Thoracic aorta (tissue), 2 donors: ENCODE measurements around the gene NHS. TPM values are rescaled to one million over a fixed set of nuclear protein-coding genes. Genes with fewer than 3 reads are reported as not detected.

Source experiments
- ATAC-seq: fragments of 150-250 bp; one replicate; pipeline ENCODE4 v1.8.0; 2017; ENCODE audit warnings: low read depth; ENCODE audit not compliant: insufficient number of reproducible peaks, low FRiP score
- DNase-seq: peaks from one replicate; pipeline ENCODE4 v3.0.0-alpha.2; 2020; ENCODE audit warnings: low spot score
- H3K27ac ChIP-seq, 2 donors: fragments of 200-600 bp; sonication (generic); 1 replicate in 1 of 2; 2 replicates in 1 of 2; pipeline ENCODE4 v1.5.1; 2016; ENCODE audit warnings: mild to moderate bottlenecking in 2 of 2, moderate library complexity in 2 of 2
- H3K27me3 ChIP-seq: fragments of 200-600 bp; sonication (generic); replicated peaks from 2 replicates; pipeline ENCODE4 v1.6.0; 2016; ENCODE audit warnings: mild to moderate bottlenecking; ENCODE audit not compliant: insufficient read depth
- H3K36me3 ChIP-seq: fragments of 200-600 bp; sonication (generic); one replicate; pipeline ENCODE4 v1.5.1; 2016
- H3K4me1 ChIP-seq, 2 donors: fragments of 200-600 bp; sonication (generic); 1 replicate in 1 of 2; 2 replicates in 1 of 2; pipeline versions ENCODE4 v1.5.1 to v1.6.0; 2016; ENCODE audit warnings: low read depth in 2 of 2, mild to moderate bottlenecking in 1 of 2; ENCODE audit not compliant: control insufficient read depth in 1 of 2
- H3K4me3 ChIP-seq: fragments of 200-600 bp; sonication (generic); 2 replicates; pipeline ENCODE4 v1.5.1; 2016; ENCODE audit warnings: mild to moderate bottlenecking
- H3K9me3 ChIP-seq: fragments of 200-600 bp; sonication (generic); 2 replicates; pipeline ENCODE4 v1.5.1; 2016
- total RNA-seq, 2 donors: library from RNA; depleted of rRNA; stranded (reverse); fragments of >200 nt; gene quantifications; one replicate each; pipeline versions ENCODE4 v1.1.0 to v1.2.3, GENCODE V29; 2016
- TF ChIP-seq, protein P1 (sequence below): fragments of 200-600 bp; sonication (generic); IDR thresholded peaks from one replicate; pipeline ENCODE4 v1.5.1; 2019; ENCODE audit warnings: antibody characterized with exemption

Gene NHS
- total RNA-seq, 2 donors from 2014 or later = 23.3 to 29.6 TPM

- no peak for ATAC-seq
- Histone ChIP-seq H3K4me1 (peaks cover 6 to 37% of the 10 kb centered on the region in 2 donors), H3K9me3 (no peaks in the 10 kb centered on the region), H3K36me3 (no peaks in the 10 kb centered on the region), H3K27ac (peak overlapping the region in 1 of 2 donors; percentile 61), H3K4me3 (peak overlapping the region; percentile 41), H3K27me3 (no peaks in the 10 kb centered on the region)
- TF ChIP-seq, protein P1, sequence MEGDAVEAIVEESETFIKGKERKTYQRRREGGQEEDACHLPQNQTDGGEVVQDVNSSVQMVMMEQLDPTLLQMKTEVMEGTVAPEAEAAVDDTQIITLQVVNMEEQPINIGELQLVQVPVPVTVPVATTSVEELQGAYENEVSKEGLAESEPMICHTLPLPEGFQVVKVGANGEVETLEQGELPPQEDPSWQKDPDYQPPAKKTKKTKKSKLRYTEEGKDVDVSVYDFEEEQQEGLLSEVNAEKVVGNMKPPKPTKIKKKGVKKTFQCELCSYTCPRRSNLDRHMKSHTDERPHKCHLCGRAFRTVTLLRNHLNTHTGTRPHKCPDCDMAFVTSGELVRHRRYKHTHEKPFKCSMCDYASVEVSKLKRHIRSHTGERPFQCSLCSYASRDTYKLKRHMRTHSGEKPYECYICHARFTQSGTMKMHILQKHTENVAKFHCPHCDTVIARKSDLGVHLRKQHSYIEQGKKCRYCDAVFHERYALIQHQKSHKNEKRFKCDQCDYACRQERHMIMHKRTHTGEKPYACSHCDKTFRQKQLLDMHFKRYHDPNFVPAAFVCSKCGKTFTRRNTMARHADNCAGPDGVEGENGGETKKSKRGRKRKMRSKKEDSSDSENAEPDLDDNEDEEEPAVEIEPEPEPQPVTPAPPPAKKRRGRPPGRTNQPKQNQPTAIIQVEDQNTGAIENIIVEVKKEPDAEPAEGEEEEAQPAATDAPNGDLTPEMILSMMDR = no peak
- DNase-seq = no peak
Measured at GRCh38 chrX:17415242-17415810, 40.3 kb downstream of the NHS start.

DNA sequence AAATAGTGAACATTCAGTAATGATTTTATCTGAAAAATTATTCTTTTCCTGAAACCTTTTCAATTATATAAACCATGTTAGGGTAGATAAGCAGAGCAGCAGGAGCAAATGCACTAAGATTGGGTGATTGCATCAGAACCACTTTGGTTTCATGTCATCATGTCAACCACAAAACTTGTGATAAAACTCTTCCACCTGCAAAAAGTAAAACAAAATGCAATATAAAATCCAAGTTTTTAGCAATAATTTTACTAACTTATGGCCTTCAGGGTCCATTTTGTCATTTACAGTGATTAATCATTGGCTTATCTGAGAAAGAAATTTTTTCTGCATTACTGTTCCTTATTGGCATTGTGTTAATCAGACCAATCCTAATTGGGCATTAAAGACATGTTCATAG lies 42.4 kb downstream of the NHS start:
- ATAC-seq = no peak
- Histone ChIP-seq H3K4me1 (peaks cover 6 to 42% of the 10 kb centered on the region in 2 donors), H3K27ac (no peak overlapping the region), H3K36me3 (no peaks in the 10 kb centered on the region), H3K9me3 (no peaks in the 10 kb centered on the region), H3K27me3 (no peaks in the 10 kb centered on the region), H3K4me3 (no peak overlapping the region)
- no peak for DNase-seq
- TF ChIP-seq, protein P1 = no peak

GRCh38 chrX:17425136-17425535 lies 50.1 kb downstream of the NHS start:
- TF ChIP-seq, protein P1 = no peak
- ATAC-seq (no peak), DNase-seq (no peak)
- Histone ChIP-seq H3K4me1 (peaks cover 0 to 19% of the 10 kb centered on the region in 2 donors), H3K27me3 (no peaks in the 10 kb centered on the region), H3K27ac (no peak overlapping the region), H3K36me3 (no peaks in the 10 kb centered on the region), H3K4me3 (no peak overlapping the region), H3K9me3 (no peaks in the 10 kb centered on the region)

DNA sequence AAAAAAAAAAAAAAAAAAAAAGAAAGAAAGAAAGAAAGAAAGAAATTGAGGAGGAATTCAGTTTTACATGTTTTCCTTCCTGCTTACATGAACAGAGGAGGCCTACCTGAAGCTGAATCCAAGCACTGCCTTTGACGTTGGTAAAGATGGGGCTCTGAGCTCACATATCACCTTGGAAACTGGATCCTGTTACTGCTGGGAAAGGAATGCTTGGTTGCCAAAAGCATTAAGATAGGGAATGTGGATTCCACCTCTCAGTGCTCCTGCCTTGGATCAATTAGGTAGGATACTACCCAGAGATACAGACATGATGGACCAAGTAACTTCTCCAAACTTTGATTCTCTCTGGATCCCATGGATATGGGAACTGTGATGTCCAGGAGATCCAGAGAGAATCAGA lies 50.6 kb downstream of the NHS start:
- no peaks in the 10 kb centered on the region for H3K36me3 ChIP-seq
- no peaks in the 10 kb centered on the region for H3K27me3 ChIP-seq
- no peak overlapping the region for H3K27ac ChIP-seq
- H3K9me3 ChIP-seq = no peaks in the 10 kb centered on the region
- H3K4me3 ChIP-seq = no peak overlapping the region
- TF ChIP-seq, protein P1 = no peak
- H3K4me1 ChIP-seq = peaks cover 0 to 19% of the 10 kb centered on the region in 2 donors
- DNase-seq (no peak), ATAC-seq (no peak)

DNA sequence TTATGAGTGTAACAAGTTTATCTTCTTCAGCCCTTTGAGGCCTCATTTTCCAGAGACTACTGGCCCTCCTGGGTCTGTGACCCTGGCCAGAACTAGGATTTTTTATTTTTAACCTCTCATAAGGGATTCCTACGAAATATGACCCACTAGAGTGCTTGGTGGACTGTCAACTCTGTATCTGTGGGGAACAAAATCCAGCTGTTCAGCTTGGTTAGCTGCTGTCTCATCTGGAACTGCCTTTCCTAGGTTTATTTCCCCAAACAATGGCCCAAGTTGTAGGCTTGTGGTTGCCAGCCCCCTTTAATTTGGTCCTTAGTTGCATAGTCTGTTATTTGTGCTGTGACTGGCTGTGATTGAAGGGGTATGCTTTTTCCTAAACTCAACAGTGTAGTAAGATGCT lies 56.2 kb downstream of the NHS start:
- TF ChIP-seq, protein P1 = no peak
- Histone ChIP-seq H3K27me3 (no peaks in the 10 kb centered on the region), H3K4me3 (no peak overlapping the region), H3K36me3 (no peaks in the 10 kb centered on the region), H3K27ac (no peak overlapping the region), H3K9me3 (no peaks in the 10 kb centered on the region), H3K4me1 (no peaks in the 10 kb centered on the region)
- ATAC-seq = no peak
- DNase-seq = no peak
